Dedifferentiated amniotic fluid mesenchymal stem cell (primary cell): Measurements from ENCODE around the gene TRIM41.
A peak's percentile ranks its signal among the peaks of the same experiment; 100 is the strongest.
"Not testable (repeated sequence)": the region's sequence is repeated elsewhere in the genome, so short reads cannot be mapped to it uniquely, and the experiment has no call there.

Source experiments
- DNase-seq: peaks from one replicate; pipeline ENCODE4 v3.0.0-alpha.2; 2016; ENCODE audit errors: extremely low spot score

The TRIM41 gene

DNA sequence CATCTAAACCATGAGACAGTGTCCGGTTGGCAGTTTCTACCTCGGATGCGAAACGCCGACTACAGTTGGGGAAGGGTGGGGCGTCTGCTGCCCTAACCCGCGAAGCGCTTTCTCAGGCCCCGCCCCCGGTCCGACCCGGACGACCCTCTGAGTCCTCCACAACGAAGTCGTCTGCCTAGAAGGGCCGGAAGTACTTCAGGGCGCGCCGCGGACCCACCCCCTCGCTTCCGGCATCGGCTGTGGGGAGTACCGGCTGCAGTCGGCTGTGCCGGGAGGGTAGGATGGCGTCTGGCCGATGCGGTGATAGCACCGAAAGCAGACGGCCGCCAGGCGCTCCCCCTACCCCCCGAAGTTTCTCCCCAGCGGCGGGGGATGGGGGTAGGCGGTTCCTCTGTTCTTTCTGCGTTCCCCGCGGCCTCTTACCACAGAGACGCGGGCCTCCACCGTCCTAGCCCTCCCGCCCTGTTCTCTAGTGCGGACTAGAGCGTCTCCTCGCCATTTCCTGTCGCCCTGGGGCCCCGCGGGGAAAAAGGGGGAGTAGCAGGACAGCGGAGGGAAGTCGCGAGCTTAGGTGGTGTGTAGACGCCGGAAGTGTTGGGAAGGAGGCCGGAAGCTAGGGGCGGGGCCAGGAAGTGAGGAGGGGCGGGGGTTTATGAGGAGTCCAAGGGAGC, at the start of gene TRIM41:
TRIM41 (plus strand) TSS at position 224 of the 671 bp plus-strand sequence. CDS start 719 bp downstream, outside the sequence.
- DNase-seq, result peak; percentile 95

DNA sequence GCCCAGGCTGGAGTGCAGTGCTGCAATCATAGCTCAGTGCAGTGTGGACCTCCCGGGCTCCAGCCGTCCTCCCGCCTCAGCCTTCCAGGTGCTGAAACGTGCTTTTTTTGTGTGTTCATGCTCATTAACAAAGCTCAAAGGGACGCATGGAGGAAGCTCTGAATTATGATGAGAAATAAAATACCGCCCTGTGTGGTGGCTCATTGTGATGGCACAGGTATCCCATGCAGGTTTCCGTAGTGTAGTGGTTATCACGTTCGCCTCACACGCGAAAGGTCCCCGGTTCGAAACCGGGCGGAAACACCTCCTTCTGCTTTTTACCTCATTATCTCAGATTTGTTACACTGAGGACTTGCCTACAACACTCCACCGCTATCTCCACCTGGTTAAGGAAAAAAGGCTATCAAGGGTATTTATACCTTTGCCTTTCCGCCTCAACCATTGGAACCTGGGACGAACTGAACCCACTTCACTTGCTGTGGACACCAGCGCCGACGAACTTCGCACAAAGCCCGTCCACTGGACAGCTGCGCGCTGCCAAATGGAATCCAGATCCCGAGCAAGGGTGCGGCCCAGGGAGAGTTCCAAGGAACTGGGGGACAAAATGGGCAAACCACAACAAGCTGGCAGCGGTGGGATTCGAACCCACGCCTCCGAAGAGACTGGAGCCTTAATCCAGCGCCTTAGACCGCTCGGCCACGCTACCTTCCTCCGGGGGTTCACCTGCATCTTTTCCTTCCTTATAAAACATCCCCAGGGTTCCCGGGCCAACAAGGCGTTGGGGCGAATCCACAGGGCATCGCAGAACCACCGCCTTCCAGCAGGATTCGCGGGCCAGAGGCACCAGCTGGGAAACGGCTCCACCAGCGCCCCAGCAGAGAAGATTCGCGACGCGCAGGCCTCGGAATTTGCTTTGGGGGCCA, 49.4 kb upstream of the TRIM41 start:
- no peak for DNase-seq

DNA sequence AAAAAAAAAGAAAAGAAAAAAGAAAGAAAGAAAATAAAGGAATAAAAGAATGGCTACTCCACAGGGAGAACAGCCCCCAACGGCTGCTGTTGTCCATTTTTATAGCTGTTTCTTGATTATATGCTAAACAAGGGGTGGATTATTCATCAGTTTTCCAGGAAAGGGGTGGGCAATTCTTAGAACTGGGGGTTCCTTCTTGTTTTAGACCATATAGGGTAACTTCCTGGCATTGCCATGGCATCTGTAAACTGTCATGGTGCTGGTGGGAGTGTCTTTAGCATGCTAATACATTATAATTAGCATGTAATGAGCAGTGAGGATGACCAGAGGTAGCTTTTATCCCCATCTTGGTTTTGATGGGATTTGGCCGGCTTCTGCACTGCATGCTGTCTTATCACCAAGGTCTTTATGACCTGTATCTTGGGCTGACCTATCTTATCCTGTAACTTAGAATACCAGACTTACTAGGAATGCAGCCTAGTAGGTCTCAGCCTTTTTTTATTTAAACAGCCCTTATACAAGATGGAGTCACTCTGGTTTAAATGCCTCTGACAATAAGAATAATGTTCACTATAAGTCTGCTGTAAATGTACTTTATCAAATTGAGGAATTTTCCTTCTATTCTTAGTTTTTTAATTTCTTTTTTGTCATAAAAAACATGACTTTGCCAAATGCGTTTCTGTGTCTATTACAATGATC, 46.7 kb upstream of the TRIM41 start:
- DNase-seq, result no peak

DNA sequence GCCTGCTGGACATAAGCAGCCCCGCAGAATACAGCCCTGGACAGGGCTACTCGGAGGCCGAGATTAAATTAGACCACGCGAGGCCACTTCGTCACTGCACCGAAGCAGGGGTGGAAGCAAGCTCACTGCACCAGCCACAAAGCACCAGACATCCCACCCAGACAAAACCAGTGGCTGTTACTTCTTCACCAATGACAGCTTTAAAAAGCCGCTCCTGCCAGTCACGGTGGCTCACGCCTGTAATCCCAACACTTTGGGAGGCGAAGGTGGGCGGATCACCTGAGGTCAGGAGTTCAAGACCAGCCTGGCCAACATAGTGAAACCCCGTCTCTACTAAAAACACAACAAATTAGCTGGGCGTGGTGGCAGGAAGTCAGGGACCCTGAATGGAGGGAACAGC, 45.5 kb upstream of the TRIM41 start:
- DNase-seq, result not testable (repeated sequence)

DNA sequence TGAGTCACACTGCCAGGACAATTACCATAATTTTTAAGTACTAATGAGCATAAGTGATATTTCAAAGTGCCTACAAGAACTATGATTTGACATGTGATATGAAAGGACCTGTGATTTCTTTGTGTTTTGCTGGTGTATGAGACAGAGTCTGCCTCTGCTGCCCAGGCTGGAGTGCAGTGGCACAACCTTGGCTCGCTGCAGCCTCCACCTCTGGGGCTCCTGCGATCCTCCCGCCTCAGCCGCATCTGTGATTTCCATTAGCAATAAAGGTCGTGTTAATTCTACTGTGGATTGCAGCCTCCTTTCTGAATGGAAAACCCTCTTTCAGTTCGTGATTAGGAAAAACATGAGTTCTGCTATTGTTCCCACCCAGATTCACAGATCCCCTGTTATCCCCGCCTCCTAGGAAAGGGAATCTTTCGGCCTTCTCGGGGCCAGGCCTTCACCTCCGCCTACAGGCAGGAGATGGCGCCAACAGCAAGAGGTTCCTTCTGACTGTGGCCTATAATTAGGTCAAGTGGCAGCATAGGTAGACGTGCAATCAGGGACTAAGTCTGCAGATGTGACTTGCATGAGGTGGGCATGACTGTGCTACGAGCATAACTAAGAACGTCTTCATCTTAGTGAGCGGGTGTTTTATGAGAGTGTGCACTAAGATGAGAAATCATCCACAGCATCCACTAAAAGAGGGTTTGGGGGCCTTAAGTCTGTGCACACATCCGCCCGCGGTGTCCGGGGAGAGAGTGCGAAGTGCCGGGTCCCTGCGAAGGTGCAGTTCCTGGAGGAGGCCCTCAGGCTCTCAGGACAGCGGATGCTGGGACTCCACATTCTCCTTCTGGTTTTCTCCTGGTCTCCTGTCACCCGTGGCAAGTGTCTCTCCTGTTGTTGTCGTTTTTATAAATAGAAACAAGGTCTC, 41.2 kb upstream of the TRIM41 start:
- no peak for DNase-seq

DNA sequence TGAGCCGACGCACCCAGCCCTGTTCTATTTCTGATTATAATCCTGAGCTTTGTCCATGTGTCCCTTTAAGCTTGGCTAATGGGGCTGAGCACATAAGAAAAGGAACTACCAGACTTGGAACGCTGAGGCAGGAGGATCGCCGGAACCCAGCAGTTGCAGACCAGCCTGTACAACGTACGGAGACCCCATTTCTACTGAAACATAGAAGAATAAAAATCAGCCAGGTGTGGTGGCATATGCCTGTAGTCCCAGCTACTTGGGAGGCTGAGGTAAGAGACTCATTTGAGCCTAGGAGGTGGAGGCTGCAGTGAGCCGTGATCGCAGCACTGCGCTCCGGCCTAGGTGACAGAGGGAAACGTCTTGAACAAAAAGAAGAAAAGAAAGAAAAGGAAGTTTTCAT, 40.4 kb upstream of the TRIM41 start:
- DNase-seq, result no peak

DNA sequence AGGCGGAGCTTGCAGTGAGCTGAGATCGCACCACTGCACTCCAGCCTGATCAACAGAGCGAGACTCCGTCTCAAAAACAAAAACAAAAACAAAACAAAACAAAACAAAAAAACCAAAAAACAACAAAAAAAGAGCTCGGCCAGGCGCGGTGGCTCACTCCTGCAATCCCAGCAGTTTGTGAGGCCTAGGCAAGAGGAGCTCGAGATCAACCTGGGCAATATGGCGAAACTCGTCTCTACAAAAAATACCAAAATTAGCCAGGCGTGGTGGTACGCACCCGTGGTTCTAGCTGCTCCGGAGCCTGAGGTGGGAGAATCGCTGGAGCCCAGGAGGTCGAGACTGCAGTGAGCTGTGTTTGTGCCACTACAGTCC, 38.2 kb upstream of the TRIM41 start:
- no peak for DNase-seq

DNA sequence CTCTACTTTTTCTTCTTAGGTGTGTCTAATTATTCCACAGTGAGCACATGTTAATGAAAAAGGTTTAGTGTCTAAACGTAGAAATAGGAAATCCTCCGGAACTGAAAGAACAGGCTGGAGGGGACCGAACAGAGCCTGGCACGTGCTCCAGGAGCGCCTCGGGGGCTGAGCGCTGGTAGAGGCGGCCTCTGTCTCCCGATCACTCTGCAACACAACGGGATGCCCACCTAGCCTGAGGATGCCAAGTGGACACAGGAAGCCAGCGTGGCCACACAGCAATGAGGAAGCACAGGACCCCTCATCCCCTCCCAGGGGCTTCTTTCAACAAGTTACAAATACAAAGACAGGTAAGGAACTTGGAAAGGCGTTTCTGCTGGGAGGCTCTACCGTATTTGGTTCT, 37.5 kb upstream of the TRIM41 start:
- no peak for DNase-seq

DNA sequence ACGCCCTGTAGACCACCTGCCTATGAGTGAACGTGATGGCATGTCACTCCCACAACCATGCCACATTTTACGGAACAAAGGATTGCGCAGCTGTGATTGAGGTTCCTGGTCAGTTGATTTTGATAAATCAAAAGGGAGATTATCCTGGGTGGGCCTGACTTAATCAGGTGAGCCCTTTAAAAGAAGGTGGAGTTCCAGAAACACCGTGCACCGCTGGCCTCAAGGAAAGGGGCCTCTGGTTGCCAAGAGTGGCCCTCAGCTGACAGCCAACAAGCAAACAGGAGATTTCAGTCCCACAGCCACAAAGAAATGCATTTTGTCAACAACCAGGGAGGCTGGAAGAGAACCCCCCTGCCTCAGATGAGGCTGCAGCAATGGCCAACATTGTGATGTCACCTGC, 37.1 kb upstream of the TRIM41 start:
- no peak for DNase-seq

DNA sequence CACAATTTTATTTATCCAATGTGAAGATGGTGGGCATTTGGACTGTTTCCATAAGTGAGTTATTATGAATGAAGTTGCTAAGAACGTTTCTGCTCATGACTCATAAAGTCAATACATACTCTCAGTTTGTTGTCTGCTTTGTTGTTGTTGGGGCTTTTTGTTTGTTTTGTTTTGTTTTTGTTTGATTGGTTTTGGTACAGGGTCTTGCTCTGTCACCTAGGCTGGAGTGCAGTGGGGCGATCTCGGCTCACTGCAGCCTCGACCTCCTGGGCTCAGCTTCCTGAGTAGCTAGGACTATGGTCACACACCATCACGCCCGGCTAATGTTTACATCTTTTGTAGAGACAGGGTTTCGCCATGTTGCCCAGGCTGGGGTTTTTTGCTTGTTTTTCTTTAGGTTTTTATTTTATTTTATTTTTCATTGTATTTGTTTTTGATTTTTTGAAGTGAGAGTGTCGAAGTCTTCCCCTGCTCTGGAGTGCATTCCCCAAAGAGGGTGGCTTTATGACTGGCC, 36.0 kb upstream of the TRIM41 start:
- DNase-seq, result no peak

DNA sequence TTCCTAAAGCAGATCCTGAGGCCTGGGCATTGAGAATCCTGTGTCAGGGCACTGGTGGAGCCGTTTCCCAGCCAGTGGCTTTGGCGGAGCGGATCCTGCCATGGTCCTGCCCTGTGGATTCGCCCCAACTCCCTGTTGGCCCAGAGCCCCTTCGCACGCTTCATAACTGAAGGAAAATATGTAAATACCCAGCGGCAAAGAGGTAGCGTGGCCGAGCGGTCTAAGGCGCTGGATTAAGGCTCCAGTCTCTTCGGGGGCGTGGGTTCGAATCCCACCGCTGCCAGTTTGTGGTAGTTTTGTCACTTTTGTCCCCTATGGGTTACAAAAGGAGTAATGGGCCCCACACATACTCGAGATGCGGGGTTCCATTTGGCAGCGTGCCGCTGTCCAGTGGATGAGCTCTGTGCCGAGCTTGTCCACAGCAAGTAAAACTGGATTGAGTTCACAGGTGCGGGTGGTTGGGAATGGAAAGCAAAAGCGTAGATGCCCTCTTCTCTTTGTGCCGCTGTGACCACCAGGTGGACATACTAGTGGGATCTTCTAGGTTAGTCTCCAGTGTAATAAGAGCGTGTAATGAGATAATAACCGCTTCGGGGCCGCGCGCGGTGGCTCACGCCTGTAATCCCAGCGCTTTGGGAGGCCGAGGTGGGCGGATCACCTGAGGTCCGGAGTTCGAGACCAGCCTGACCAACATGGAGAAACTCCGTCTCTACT, 35.4 kb upstream of the TRIM41 start:
- peak; percentile 78 for DNase-seq

DNA sequence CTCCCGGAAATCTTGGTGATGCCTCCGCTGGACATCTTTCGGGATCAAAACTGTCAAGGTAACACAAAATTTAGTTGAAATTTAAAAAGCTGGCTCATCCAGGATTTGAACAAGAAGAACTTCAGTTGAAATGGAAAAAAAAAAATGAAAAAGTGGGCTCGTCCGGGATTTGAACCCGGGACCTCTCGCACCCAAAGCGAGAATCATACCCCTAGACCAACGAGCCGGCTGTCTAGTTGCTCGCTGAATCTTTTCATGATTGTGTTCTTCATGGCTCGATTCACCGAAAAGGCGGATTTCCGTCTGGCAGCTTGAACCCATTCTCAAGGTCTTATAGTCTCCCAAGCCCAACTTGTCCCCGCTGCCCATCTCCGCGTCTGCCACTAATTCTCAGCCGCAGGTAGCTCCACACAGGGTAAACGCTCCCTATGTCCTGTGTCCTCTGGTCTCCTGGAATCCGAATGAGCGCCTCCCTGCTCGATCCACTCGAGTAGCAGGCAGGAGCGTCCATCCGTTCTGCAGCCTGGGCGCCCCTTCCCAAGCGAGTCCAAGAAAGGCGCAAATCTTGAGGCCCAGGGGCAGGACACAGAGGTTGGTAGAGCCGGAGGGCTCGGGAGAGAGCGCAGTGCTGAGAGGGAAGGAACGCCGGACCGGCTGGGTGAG, 34.2 kb upstream of the TRIM41 start:
- peak; percentile 67 for DNase-seq

DNA sequence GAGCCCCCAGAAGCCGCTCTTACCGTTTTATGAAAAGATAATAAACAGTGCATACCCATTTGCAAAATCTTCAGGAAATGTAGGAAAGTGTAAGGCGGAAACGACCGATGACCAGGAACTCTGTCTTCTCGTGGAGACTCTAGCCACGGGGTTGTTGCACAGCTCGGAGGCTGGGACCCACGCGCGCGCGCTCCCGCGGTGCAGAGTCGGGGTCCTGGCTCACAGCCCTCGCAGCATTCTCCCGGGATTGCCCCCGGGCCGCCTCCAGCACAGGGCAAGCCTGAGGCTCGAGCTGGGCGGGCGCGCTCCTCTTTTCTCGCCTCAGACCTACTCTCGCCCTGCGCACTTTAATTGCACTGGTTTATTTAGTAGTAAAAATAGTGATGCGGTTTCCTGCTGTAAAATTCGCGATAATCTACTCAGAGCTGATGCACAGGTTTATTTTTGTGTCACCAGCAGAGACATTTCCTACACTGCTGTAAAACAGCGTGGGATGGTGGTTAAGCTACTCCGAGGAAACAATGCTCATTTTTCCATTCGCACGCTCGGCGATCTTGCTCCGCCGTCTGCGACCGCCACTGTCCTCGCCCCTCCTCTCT, 33.6 kb upstream of the TRIM41 start:
- peak; percentile 18 for DNase-seq

DNA sequence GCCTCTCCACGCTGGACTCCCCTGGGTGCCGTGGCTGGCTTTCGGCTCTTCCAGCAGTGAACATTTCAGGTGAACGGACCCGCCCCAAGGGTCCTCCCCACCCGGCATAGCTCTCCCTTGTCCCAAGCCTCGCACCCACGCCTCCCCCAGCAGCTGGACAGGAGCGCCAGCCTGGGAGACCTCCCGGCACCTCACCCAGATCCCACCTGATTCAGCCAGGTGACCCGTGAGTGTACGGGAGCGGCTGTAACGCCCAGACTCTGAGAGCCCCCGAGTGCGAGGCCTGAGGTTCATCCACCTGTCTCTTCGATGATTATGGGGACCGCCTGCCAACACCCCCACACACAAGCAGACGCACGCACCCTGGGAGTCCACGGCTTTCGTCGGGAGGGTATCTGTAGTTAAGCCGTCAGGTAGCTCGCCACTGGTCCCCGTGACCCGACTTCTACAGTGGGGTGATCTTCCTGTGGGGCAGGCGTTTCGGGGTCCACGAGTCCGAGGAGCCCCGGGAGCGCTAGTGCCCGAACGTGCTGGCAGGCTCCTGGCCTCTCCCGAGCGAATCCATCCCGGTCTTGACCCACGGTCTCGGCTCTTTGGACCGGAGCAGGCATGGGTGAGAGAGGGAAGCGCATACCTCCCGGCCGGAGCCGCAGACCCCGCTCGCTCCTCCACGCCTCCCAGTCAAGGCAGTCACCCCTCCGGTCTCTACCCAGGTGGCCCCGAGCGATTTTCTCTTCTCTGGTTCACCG, 32.9 kb upstream of the TRIM41 start:
- no peak for DNase-seq

DNA sequence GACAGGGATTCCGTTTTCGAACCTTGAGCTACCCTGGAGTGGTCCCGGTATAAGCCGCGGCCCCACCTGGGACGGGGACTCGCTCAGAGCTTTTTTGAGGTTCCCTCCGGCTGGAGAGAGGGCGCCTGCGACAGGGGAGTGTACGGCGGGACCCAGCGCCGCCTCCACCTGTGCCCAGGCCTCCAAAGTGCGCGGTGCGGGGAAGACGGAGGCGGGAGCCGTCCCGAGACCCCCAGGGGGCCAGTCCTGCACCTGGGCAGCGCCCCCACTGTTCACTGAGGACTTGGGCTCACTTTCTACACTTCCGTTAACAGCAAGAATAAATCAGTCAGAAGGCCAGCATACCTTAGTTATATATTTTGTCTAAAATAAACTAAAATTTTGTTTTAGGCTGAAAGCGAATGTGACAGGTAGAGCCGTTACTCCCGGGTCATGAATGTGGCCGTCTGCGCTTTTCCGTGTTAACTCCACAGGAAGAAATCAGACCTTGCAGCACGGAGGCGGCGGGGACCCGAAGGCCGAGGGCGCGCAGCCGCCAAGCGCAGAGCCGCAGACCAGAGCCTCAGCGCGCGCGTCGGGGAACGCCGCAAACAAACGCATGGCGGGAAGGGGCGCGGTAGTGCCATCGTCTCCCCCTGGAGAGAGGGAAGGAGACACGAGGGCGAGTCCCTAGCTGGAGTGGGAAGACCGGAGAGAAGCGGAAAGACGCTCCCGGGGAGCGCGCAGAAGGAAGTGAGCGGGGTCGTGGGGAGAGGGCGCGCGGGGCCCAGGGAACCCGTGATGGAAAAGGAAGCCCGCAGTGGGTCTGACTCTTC, 32.2 kb upstream of the TRIM41 start:
- DNase-seq, result no peak

DNA sequence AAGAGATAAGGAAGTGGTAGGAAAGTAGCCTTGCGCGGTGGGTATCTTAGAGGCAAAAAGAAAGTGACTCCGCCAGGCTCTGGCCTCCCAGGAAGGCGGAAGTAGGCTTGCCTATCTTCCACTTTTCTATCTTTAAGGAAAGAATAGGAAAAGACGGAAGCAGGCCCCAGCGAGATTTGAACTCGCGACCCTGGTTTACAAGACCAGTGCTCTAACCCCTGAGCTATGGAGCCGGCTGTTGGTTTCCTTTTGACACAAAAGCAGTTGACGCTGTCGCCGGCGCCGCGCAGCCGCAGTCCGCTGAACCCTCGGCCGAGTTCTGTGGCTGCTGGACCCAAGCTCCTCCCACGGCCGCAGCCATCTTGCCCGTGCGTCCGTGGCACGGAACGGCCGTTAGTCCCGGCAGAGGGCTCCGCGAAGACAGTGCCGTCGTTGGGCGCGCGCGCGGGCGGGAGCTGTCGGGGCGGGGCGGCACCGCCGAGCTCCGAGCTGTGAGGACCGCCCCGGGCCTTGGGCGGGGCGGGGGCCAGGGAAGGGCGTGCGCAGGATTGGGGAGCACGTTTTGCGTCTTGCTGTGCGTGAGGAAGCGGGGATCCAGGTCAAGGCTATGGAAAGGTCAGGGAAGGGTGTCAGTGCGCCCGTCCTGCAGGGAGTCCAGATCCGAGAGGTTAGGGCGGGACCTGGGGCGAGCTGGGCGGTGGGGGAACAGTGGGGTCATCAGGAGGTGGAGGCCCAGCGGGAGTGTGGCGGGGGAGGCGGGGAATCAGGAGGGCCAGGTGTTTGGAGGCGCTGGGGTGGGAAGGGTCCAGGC, 31.4 kb upstream of the TRIM41 start:
- peak; percentile 92 for DNase-seq
